Upper lobe of left lung (tissue), 4 donors: ENCODE results near the gene DYRK1A.

Experiments used
- POLR2A ChIP-seq, 4 donors: fragments of 450-650 bp; IDR thresholded peaks; one replicate each; pipeline ENCODE4 v1.5.1; 2016 to 2017; ENCODE audit warnings: antibody characterized with exemption in 4 of 4, mild to moderate bottlenecking in 2 of 4
- POLR2AphosphoS5 ChIP-seq, 2 donors: sonication (generic); formaldehyde crosslinking; IDR thresholded peaks; one replicate each; pipeline ENCODE4 v1.5.1; 2017; ENCODE audit warnings: antibody characterized with exemption in 2 of 2
- TF ChIP-seq, protein P1 (sequence below), 6 experiments: fragments of 450-650 bp in 4 of 6; fragments of 200-600 bp in 2 of 6; sonication (generic) in 2 of 6; IDR thresholded peaks; one replicate each; pipeline ENCODE4 v1.5.1; 2016 to 2019; ENCODE audit warnings: antibody characterized with exemption in 6 of 6

DNA sequence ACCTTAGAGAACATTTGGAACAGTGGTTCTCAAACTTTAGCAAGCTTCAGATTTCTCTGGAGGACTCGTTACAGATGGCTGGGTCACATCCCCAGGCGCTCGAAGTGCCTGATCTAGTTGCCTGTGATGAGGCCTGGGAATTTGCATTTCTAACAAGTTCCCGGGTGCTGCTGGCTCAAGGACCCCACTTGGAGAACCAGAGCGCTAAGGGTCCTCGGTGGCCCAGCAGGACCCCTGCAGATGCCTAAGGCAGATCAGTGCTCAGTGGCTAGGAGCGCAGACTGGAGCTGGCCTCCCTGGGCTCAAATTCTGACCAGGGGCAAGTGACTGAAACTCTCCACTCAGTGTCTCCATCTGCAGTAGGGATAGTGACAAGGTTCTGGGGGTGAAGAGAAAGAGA is 208.2 kb downstream of the DYRK1A start:
- TF ChIP-seq POLR2A (IDR thresholded peaks at IDR 0.05) (no peak), POLR2AphosphoS5 (IDR thresholded peaks at IDR 0.05) (no peak)
- TF ChIP-seq, protein P1, sequence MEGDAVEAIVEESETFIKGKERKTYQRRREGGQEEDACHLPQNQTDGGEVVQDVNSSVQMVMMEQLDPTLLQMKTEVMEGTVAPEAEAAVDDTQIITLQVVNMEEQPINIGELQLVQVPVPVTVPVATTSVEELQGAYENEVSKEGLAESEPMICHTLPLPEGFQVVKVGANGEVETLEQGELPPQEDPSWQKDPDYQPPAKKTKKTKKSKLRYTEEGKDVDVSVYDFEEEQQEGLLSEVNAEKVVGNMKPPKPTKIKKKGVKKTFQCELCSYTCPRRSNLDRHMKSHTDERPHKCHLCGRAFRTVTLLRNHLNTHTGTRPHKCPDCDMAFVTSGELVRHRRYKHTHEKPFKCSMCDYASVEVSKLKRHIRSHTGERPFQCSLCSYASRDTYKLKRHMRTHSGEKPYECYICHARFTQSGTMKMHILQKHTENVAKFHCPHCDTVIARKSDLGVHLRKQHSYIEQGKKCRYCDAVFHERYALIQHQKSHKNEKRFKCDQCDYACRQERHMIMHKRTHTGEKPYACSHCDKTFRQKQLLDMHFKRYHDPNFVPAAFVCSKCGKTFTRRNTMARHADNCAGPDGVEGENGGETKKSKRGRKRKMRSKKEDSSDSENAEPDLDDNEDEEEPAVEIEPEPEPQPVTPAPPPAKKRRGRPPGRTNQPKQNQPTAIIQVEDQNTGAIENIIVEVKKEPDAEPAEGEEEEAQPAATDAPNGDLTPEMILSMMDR (IDR thresholded peaks at IDR 0.05) = no peak
